Measurements from ENCODE around the gene NGLY1.

The NGLY1 gene

GRCh38 chr3:25785826-25786225 is 2.6 kb upstream of the NGLY1 start:
- no peak for DNase-seq (ENCODE audit: low read depth, low spot score)
- no peak overlapping the region for H3K4me3 ChIP-seq (ENCODE audit: low read length)

- no peak overlapping the region for H3K4me3 ChIP-seq (ENCODE audit: low read length)
- no peak for DNase-seq (ENCODE audit: low read depth, low spot score)
Observed at GRCh38 chr3:25784971-25785370, 1.7 kb upstream of the NGLY1 start.

- H3K4me3 ChIP-seq (ENCODE audit: low read length): peak overlapping the region; percentile 67
- peak; percentile 44 for DNase-seq (ENCODE audit: low read depth, low spot score)
Observed at GRCh38 chr3:25783661-25784512, 644 bp upstream of the NGLY1 start.

- H3K4me3 ChIP-seq (ENCODE audit: low read length): peak overlapping the region; percentile 87
- no peak for DNase-seq (ENCODE audit: low read depth, low spot score)
Observed at GRCh38 chr3:25782636-25782937, 656 bp downstream of the NGLY1 start.

GRCh38 chr3:25781758-25782594 is 1.3 kb downstream of the NGLY1 start:
- DNase-seq (ENCODE audit: low read depth, low spot score): no peak
- H3K4me3 ChIP-seq (ENCODE audit: low read length): peak overlapping the region; percentile 87

- peak overlapping the region; percentile 87; the same call in 1 of the 2 replicates for H3K4me3 ChIP-seq (ENCODE audit: low read length)
- DNase-seq (ENCODE audit: low read depth, low spot score): no peak
Observed at GRCh38 chr3:25781145-25781757, 2.0 kb downstream of the NGLY1 start.

GRCh38 chr3:25780618-25781017 is 2.6 kb downstream of the NGLY1 start:
- H3K4me3 ChIP-seq (ENCODE audit: low read length): no peak overlapping the region
- no peak for DNase-seq (ENCODE audit: low read depth, low spot score)

GRCh38 chr3:25775936-25776335 is 7.3 kb downstream of the NGLY1 start:
- H3K4me3 ChIP-seq (ENCODE audit: low read length): no peak overlapping the region
- no peak for DNase-seq (ENCODE audit: low read depth, low spot score)

- no peak for DNase-seq (ENCODE audit: low read depth, low spot score)
- H3K4me3 ChIP-seq (ENCODE audit: low read length): no peak overlapping the region
Observed at GRCh38 chr3:25768851-25769250, 14.4 kb downstream of the NGLY1 start.

- DNase-seq (ENCODE audit: low read depth, low spot score): no peak
- no peak overlapping the region for H3K4me3 ChIP-seq (ENCODE audit: low read length)
Observed at GRCh38 chr3:25751725-25752124, 31.5 kb downstream of the NGLY1 start.

- DNase-seq (ENCODE audit: low read depth, low spot score): no peak
- no peak overlapping the region for H3K4me3 ChIP-seq (ENCODE audit: low read length)
Observed at GRCh38 chr3:25751048-25751447, 32.2 kb downstream of the NGLY1 start.

GRCh38 chr3:25749031-25749581 is 34.1 kb downstream of the NGLY1 start:
- H3K4me3 ChIP-seq (ENCODE audit: low read length): no peak overlapping the region
- DNase-seq (ENCODE audit: low read depth, low spot score): no peak

GRCh38 chr3:25748189-25748588 is 35.1 kb downstream of the NGLY1 start:
- H3K4me3 ChIP-seq (ENCODE audit: low read length): no peak overlapping the region
- DNase-seq (ENCODE audit: low read depth, low spot score): no peak

GRCh38 chr3:25747033-25747432 is 36.2 kb downstream of the NGLY1 start:
- no peak for DNase-seq (ENCODE audit: low read depth, low spot score)
- no peak overlapping the region for H3K4me3 ChIP-seq (ENCODE audit: low read length)

- H3K4me3 ChIP-seq (ENCODE audit: low read length): no peak overlapping the region
- DNase-seq (ENCODE audit: low read depth, low spot score): no peak
Observed at GRCh38 chr3:25744470-25744869, 38.8 kb downstream of the NGLY1 start.

- no peak for DNase-seq (ENCODE audit: low read depth, low spot score)
- no peak overlapping the region for H3K4me3 ChIP-seq (ENCODE audit: low read length)
Observed at GRCh38 chr3:25728101-25728500, 55.1 kb downstream of the NGLY1 start.

- DNase-seq (ENCODE audit: low read depth, low spot score): no peak
- no peak overlapping the region for H3K4me3 ChIP-seq (ENCODE audit: low read length)
Observed at GRCh38 chr3:25727316-25727715, 55.9 kb downstream of the NGLY1 start.

GRCh38 chr3:25725810-25726209 is 57.4 kb downstream of the NGLY1 start:
- H3K4me3 ChIP-seq (ENCODE audit: low read length): no peak overlapping the region
- no peak for DNase-seq (ENCODE audit: low read depth, low spot score)

GRCh38 chr3:25724948-25725645 is 58.1 kb downstream of the NGLY1 start:
- DNase-seq (ENCODE audit: low read depth, low spot score): no peak
- H3K4me3 ChIP-seq (ENCODE audit: low read length): no peak overlapping the region
